Suppressor macrophage treated with lipopolysaccharide for 1 hour (primary cell): ENCODE measurements around the gene PAK2.
"Not testable (repeated sequence)": the region's sequence is repeated elsewhere in the genome, so short reads cannot be mapped to it uniquely, and the experiment has no call there.

Experiments used
- DNase-seq, 3 donors: peaks; one replicate each; pipeline ENCODE4 v3.0.0-alpha.2; 2020 to 2022

The PAK2 gene

DNA sequence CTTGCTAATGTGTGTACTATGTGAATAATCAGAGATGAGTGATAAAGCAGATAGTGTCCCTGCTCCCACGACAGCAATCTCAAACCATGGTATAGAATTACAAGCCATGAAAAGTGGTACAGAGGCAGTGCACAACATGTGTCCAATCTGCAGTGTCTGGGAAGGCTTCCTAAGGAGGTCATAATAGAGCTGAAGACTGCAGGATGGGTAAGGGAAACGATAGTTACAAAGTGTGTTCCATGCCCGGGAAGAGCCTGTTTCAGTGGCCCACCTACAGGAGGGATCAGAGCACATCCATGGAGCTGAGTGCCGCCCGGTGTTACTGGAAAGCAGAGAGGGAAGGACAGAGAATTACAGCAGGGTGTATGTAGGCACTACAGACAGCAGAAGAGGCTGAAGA lies 48.9 kb downstream of the PAK2 start:
- DNase-seq = no peak

DNA sequence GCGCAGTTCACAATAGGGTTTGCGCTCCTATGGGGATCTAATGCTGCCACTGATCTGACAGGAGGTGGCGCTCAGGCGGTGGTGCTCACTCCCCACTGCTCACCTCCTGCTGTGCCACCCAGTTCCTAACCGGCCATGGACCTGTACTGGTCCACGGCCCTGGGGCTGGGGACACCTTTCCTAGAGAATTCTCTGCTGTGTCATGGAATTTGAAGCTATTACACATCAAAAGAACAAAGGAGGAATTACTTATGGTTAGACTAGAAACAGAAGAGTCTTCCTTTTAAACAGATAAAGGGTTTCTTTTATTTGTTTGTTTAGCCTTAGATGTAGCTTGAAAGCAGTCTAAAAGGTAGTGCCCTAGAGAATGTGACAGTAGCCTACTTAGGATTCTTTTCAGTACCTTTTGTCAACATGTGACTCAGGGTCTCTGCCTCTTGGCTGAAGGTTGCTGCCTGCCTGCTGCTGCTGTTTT lies 50.3 kb downstream of the PAK2 start:
- no peak for DNase-seq

DNA sequence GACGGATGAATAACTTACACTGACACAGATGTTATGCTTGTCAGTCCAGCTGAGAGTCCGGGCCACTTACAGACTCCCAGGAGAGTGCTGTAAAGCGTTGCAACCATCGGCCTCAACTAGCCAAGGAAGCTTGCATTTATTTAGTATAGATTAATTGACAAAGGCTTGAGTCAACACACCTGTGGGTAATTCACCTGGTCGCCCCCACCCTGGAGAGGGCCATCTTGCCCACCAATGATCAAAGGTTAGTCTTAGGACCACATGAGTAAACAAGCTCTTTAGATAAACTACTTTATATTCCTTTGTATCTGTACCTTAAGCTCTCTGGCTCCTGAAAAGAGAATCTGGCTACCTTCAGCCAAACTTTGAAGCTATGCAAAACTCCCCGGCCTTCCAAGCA lies 51.0 kb downstream of the PAK2 start:
- no peak for DNase-seq

DNA sequence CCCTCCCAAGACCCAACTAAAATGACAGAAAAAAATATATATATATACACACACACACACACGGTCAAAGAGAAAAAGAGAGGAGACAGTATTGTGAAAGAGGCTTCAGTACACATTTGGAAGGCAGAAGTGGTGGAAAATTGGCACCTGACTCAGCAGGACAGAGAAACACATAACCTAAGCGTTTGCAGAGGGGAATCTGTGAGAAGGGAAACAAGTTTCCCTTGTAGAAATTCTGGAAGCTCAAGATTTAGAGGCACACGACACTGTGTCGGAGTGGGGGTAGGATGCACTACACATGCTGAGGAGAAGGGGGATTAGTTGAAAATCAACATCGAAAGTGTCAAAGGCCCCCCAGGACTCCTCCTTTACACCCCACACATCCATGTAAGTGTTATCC lies 53.1 kb downstream of the PAK2 start:
- DNase-seq = peak; percentile 75 to 86 (median 82)

DNA sequence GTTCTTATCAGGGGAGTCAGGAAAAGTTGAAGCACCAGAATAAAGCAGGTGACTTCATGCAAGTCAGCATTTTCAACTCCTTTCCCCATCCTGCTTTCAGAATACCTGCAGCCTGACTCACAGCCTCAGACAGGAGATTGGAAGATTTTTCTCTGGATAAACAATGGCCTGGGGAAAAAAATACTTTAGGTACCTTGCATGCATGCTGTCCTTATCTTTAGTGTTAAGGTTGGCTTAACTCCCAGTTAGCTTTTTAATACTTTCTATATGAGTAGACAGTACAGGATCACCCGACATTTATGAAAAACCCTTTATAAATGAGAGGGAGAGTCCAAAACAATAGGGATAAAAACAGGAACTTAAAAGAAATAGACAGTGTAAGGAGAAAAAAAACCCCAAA lies 53.6 kb downstream of the PAK2 start:
- DNase-seq = peak; percentile 42 to 61 (median 58)

DNA sequence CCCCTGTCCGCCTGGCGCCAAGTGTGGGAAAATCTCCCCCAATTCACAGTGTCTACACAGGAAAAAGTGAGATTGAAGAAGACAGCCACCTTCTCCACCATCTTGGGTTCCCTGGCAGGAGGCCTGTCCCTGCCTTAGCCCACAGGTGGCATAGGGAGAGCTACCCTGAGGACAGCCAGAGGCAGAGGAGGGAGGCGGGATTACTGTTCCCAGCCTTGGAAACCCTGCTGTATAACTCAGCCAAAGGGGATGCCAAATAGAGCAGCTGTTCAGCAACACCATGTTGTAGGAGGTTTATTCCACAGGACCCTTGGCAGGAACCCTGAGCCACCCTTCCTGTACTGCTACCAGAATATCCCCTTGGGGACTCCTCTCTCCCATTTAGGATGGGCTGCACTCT lies 54.8 kb downstream of the PAK2 start:
- DNase-seq = no peak

DNA sequence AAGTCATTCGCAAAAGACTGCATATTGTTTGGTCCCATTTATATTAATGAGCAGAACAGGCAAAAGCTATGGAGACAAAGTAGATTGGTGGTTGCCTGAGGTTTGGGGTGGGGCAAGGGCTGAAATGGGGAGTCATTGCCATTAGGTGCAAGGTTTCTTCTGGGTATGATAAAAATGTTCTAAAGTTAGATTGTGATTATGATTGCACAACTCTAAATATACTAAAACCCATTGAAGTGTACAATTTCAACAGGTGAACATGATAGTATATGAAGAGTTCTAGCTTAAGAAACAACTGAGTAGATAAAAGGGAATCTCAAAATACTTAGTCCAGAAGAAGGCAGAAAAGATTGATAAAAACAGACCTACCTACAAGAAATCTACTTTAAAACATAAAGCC lies 56.7 kb downstream of the PAK2 start:
- no peak for DNase-seq

DNA sequence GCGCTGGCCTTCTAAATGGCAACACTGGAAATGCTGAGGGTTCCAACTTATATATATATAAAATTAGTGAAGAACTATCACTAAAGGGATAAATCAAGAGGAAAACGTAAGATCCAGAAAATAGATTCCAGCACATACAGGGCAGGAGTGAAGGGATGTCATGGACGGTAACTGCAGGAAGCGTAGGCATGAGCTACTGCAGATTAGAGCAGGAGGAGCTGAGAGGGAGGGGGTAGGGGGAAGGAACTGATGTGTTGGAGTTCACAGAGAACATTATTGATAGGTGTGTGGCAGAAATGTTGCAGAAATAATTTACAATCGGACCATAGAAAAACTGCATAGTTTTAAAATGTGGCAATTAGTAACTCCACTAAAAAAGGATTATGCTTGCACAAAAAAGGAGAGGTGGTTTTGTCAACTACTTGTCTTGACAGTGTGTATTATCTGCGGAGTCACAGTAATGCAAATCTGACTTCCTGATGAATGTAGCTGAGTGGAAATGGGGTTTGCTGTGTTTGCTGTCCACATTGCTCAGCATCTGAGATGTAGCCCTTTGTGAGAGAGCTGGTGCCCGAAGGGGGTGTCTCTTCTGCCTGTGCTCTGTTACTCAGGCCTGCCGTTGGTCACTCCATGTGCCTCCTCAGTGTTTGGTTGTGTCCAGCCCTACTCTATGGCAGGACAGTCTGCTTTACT lies 61.2 kb downstream of the PAK2 start:
- no peak for DNase-seq

DNA sequence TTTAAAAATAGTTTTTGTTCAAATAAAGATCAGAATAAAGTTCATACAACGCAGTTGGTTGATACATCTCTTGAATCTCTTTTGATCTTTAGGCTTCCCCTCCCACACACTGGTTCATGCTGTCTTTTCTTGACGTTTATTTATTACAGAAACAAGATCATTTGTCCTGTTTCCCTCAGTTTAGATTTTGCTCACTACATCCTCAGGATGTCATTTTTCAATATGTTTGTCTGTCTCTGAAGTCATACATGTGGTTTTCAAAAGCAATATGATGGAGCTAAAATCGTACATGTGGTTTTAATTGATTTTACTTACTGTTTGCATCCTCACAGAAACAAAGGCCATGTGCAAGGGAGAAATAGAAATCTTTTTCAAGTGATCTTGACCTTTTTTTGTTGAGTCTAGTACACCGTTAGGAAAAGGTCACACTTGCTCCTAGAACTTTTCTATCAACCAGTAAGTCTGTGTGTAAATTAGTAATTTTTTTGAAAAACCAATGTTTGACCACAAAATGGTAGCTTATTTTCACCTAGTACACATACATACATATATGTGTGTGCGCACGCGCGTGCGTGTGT lies 64.3 kb downstream of the PAK2 start:
- DNase-seq = no peak

DNA sequence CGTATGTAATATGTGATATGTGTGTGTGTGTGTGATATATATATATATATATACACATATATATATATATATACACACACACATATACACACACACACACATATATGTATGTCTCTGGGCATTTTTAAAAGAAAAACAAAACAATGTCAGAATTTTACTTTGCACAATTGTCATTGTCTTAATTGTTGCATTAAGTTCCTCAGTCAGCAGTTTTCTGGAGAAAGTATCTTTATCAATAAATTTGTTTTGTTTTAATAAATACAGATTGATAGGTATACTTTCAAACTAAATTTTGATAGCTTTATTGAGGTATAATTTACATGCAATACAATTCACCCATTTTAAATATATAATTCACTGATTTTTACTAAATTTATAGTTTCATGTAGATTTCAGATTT lies 65.1 kb downstream of the PAK2 start:
- DNase-seq = no peak

DNA sequence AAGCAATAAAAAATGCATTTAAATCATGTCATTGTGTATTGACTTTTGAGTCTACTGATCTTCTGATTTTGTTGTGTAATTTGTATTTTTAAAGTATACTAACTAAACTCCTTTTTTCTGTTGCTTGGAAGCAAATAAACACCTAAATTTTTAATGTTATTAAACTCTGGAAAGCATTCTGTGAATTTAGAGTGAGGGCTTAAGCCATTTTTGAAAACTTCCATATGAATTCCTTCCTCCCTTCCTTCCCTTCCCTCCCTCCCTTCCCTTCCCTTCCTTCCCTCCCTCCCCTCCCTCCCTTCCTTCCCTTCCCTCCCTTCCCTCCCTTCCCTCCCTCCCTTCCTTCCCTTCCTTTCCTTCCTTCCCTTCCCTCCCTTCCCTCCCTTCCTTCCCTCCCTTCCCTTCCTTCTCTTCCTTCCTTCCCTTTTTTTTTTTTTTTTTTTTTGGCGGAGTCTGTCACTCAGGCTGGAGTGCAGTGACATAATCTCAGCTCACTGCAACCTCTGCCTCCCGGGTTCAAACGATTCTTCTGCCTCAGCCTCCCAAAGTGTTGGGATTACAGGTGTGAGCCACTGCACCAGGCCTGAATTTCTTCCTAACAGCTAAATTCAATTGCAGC lies 71.4 kb downstream of the PAK2 start:
- DNase-seq = no peak

DNA sequence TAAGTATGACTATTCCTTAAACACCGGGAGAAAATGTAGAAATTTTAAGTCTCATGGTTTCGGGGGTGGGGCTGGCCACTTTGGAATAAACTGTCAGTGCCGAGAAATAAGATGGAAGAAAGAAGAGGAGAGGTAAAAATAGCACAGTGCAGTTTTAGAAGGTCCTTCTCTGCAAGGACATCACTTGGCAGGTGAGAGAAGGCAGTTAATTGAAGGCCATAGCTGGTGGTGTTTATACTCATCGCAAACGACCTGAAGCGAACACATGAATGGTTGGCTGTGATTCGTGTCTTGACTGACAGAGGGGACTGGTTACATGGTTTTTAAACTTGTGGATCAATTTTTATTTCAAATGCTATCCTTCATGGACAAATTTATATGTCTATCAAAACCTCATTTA lies 73.2 kb downstream of the PAK2 start:
- no peak for DNase-seq

DNA sequence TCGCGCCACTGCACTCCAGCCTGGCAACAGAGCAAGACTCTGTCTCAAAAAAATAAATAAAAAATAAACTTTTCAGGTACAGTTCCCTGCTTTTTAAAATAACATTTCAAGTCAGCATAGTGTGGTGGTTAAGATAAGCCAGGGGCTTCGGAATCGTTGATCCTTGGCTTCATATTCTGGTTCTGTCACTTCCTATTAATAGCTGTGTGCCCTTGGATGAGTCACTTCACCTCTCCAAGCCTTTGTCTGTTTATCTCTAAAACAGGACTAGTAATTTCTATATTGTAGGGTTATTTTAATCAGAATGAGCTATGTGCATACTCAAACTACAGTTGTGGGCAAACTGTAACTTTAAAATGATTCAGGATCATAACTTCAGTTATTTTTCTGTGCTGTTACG lies 74.2 kb downstream of the PAK2 start:
- no peak for DNase-seq

DNA sequence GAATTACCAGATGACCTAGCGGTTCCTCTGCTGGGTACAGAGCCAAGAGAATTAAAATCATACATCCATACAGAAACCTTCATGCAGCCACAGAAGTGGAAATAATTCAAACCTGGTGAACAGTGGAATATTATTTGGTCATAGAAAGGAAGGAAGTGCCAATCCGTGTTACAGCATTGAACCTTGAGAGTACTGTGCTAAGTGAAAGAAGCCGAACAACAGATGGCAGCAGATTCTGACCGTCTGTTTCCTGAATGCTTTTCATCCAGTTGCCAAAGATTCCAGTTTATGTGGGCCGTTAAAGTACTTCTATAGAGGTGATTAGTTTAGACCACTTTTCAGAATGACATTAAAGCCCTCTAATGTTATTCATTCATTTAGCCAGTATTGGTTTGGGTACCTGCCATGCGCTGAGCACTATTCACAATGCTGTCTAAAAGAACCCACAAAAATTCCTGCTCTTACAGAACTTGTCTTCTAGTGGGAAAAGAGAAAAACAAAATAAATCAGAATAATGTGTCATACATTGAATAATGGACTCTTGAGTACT lies 82.2 kb downstream of the PAK2 start:
- no peak for DNase-seq

DNA sequence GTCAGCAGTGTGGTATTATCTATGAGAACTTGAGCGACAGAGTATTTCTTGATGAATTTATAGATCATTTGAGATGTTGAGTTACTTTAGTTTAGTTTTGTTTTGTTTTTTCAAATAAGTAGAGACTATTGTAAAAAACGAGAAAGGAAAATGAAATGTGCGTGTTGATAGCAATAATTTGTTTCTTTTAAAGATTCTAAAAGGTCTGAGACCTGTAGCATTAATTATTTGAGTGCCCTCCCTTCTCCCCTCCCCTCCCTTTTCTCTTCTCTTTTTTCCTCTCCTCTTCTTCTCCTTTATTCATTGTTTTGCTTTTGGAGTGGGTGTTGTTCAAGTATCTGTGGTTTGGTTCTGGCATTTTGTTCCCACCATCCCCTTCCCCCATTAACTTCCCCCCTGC lies 90.0 kb downstream of the PAK2 start:
- DNase-seq = not testable (repeated sequence)

DNA sequence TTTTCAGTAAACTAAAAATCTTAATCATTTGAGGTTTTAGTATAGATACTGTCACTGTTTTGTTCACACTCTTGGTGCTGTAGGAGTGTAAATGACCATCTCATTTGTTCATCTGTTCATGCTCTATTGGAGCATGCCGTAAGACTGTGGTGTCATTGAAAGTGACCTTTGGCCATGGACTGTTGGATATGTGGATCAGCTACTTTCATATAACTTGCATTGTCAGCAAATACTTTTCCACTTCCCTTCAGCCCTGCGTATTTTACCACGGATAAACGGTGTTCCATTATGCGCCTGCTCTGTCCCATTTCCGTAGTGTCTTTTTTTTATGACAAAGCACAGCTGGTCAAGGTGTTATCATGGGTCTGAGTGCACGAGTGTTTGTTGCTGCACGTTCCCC lies 95.4 kb downstream of the PAK2 start:
- no peak for DNase-seq

DNA sequence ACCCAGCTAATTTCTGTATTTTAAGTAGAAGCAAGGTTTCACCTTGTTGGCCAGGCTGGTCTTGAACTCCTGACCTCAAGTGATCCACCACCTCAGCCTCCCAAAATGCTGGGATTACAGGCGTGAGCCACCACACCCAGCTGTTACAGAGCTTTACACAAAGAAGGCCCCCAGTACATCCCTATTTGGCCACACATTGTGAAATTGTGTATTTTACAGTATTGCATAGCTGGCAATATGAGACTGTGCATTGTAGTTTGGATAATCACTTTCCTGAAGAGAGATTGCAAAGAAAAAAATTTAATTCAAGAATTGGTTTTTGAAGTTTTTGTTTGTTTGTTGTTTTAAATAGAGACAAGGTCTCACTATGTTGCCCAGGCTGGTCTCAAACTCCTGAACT lies 97.0 kb downstream of the PAK2 start:
- DNase-seq = peak; percentile 54 to 71 (median 69)

DNA sequence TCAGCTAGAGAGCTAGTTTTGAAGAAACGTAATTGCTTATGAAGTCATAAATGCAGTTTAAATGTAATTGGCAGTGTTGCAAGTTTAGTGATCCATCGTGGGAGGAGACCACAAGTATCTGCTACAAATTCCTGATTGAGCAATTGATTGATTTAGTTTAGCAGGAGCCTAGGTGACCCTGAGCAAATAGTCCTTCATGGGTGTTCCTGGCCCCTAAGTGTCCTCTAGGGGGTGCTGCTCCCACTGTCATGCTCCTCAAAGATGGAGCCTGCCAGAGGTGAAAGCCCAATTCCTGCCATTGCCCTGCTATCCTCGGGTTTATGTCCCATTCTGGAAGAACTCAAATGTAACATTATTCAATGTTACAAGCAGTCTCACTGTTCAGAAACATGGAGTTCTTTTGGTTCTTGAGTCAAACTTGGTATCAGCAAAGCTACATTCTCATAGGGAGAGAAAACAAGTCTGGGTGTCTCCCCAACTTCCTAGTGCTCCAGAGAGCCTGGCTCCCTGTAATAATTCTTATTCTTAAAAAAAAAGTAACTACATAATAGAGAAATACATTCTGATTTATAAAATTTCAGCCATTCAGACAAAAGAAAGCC lies 98.3 kb downstream of the PAK2 start:
- peak; percentile 77 to 88 (median 85) for DNase-seq

DNA sequence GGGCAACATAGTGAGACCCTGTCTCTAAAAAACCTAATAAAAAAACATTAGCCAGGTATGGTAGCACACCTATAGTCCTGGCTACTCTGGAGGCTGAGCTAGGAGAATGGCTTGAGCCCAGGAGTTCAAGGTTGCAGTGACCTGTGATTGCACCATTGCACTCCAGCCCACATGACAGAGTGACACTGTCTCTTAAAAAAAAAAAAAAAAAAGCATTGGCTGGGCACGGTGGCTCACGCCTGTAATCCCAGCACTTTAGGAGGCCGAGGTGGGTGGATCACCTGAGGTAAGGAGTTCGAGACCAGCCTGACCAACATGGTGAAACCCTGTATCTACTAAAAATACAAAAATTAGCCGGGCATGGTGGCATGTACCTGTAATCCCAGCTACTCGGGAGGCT lies 99.7 kb downstream of the PAK2 start:
- not testable (repeated sequence) for DNase-seq

DNA sequence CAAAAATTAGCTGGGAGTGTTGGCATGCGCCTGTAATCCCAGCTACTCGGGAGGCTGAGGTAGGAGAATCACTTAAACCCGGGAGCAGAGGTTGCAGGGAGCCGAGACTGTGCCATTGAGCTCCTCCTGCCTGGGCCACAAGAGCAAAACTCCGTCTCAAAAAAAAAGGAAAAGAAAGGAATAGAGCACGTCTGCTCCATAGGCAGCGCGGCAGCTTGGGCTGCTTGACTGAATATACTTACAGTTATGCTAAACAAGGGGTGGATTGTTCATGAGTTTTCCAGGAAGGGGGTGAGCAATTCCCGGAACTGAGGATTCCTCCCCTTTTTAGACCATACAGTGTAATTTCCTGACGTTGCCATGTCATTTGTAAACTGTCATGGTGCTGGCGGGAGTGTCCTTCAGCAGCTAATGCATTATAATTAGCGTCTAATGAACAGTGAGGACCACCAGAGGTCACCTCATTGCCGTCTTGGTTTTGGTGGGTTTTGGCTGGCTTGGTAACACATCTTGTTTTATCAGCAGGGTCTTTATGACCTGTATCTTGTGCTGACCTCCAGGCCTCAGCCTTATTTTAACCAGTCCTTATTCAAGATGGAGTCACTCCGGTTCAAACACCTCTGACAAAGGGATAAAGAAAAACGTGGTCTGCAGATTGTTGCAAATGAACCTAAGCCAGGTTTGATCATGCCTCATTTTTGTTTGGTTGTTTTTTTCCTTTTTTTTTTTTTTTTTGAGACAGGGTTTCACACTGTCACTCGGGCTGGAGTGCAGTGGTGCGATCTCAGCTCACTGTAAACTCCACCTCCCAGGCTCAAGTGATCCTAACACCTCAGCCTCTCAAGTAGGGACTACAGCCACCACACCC lies 103.1 kb downstream of the PAK2 start:
- DNase-seq = peak in 1 of 3 donors; percentile 28

DNA sequence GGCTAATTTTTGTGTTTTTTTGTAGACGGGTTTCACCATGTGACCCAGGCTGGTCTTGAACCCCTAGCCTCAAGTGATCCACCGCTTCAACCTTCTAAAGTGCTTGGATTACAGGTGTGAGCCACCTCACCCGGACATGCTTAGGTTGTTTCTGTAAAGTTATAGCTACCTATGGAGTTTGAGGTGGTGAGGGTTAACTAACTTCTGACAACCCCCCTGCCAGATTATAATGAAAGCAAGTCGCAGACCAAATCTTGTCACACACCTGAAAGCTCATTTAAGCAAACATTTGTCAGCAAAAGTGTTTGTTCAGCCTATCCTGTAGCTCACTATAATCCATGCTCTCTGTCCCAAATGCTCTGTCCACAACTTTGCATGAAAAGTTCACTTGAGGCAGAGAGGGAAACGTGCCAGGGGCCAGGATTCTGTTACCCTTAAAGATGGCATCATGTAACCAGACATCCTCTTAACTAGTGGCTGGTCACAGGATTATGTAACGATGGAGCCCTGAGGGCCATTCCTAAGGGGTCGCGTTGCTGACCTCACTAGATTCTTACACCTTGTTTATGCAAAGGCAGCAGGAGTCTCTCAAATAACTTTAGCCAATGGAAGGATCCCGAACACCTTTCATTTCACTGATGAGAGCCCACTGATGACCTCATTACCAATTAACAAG lies 103.9 kb downstream of the PAK2 start:
- DNase-seq = no peak
